ENCODE measurements around the gene ABL2. TPM values are rescaled to one million over a fixed set of nuclear protein-coding genes. Genes with fewer than 3 reads are reported as not detected.

Gene ABL2
- total and polyA plus RNA-seq, 2 donors (not counting 3 experiments of a cell fraction or from before 2014, with no cell fraction given), result 41.8 to 158 TPM

- H4K20me1 ChIP-seq (replicated peaks; ENCODE audit: control insufficient read depth, extremely low read depth, insufficient read depth, low read length), result no peaks in the 10 kb centered on the region
- H3K4me2 ChIP-seq (ENCODE audit: insufficient read depth, low read length), result no peak overlapping the region
- H3K36me3 ChIP-seq (ENCODE audit: control insufficient read depth in 2 of 2, extremely low read depth in 1 of 2, insufficient read depth in 2 of 2, low read length in 2 of 2), result no peaks in the 10 kb centered on the region
- TF ChIP-seq POLR2AphosphoS5 (IDR thresholded peaks at IDR 0.05; ENCODE audit: insufficient read depth, low read depth, low read length) (no peak), MYC (IDR thresholded peaks at IDR 0.05; ENCODE audit: low read depth, low read length) (no peak), POLR2A (IDR thresholded peaks at IDR 0.05; ENCODE audit: low read depth, low read length) (no peak), MAX (IDR thresholded peaks at IDR 0.05; ENCODE audit: insufficient read depth, insufficient read length) (no peak), EZH2 (IDR thresholded peaks at IDR 0.05; ENCODE audit: borderline replicate concordance, low read depth, low read length, severe bottlenecking) (no peak), JUN (IDR thresholded peaks at IDR 0.05; ENCODE audit: borderline replicate concordance, insufficient read depth, insufficient read length, low read depth) (no peak), GATA2 (IDR thresholded peaks at IDR 0.05; ENCODE audit: insufficient read depth, insufficient read length, low read depth, low read length) (no peak), CTCF (IDR thresholded peaks at IDR 0.05; ENCODE audit: extremely low read depth in 1 of 2, insufficient read depth in 1 of 2, low read depth in 1 of 2, low read length in 2 of 2) (no peak), FOS (IDR thresholded peaks at IDR 0.05; ENCODE audit: borderline replicate concordance, insufficient read depth, low read length) (no peak)
- no peaks in the 10 kb centered on the region for H3K27me3 ChIP-seq (ENCODE audit: control insufficient read depth in 2 of 2, insufficient read depth in 2 of 2, low read length in 2 of 2)
- intact Hi-C loops (cut with micrococcal nuclease) (no loop called here), dilution Hi-C loops (cut with MboI; ENCODE audit: extremely low pct_ligation_motif_present, low sequenced_read_pairs) (no loop called here)
- no peak for FAIRE-seq
- no peak overlapping the region for H3K4me3 ChIP-seq (replicated peaks in 1 of 3; ENCODE audit: insufficient read depth in 1 of 3, low read depth in 1 of 3, low read length in 3 of 3)
- DNase-seq (ENCODE audit: low read depth, low spot score), result no peak
- H3K27ac ChIP-seq (ENCODE audit: insufficient read depth, low read depth, low read length), result no peak overlapping the region
- H3K79me2 ChIP-seq (ENCODE audit: control insufficient read depth, insufficient read depth, low read length), result no peaks in the 10 kb centered on the region
- BruUV-seq (replicated peaks), result no TSS peak
- no peaks in the 10 kb centered on the region for H3K9me1 ChIP-seq (replicated peaks; ENCODE audit: control insufficient read depth, extremely low read depth, insufficient read depth, low read length)
- no peaks in the 10 kb centered on the region for H3K4me1 ChIP-seq (ENCODE audit: control insufficient read depth, extremely low read depth, insufficient read depth, low read length)
- H3K9me3 ChIP-seq (replicated peaks; ENCODE audit: control insufficient read depth, insufficient read depth, low read length), result no peaks in the 10 kb centered on the region
- no peak overlapping the region for H2AFZ ChIP-seq (ENCODE audit: low read depth, low read length)
- ChIA-PET CTCF (interaction anchor here (1.3 kb wide), 2 partner anchors 51 to 285 kb away, joined by 3 read pairs; no protein-coding TSS in a partner anchor), POLR2A (no interaction called here)
- no peak overlapping the region for H3K9ac ChIP-seq (replicated peaks; ENCODE audit: extremely low read depth, insufficient read depth, low read length)
These were observed 170.7 kb downstream of the ABL2 start for GRCh38 chr1:179058487-179059483.

Data from endothelial cell of umbilical vein (primary cell).